Measurements from ENCODE around the gene LIN54. TPM values are rescaled to one million over a fixed set of nuclear protein-coding genes. Genes with fewer than 3 reads are reported as not detected.

LIN54 gene
- total RNA-seq, 2 donors from 2014 or later = 14.5 to 18.1 TPM

- peaks cover 47% of the 10 kb centered on the region for H3K36me3 ChIP-seq (ENCODE audit: control insufficient read depth, insufficient read depth, low read length)
These were observed 105.4 kb downstream of the LIN54 start for GRCh38 chr4:82905205-82905604.

GRCh38 chr4:82903737-82904136 is 106.9 kb downstream of the LIN54 start:
- Histone ChIP-seq H3K4me1 (ENCODE audit: control insufficient read depth, insufficient read depth, low read length) (no peaks in the 10 kb centered on the region), H3K36me3 (ENCODE audit: control insufficient read depth, insufficient read depth, low read length) (peaks cover 40% of the 10 kb centered on the region), H3K4me3 (ENCODE audit: low read length) (no peak overlapping the region), H3K9ac (ENCODE audit: extremely low read depth, low read length, poor library complexity, severe bottlenecking) (no peak overlapping the region), H3K9me3 (ENCODE audit: control insufficient read depth, low read length) (no peaks in the 10 kb centered on the region), H3K27ac (ENCODE audit: low read depth, low read length) (no peak overlapping the region), H3K27me3 (ENCODE audit: control insufficient read depth, insufficient read depth, low read length, poor library complexity, severe bottlenecking) (no peaks in the 10 kb centered on the region)
- 94 to 99% methylated on average over 4 to 5 of the region's 5 CpGs for WGBS, 2 experiments (ENCODE audit: insufficient coverage in 1 of 2, insufficient read length in 1 of 2)
- Mint-ChIP-seq H3K4me1 (no peaks in the 10 kb centered on the region), H3K27me3 (ENCODE audit: insufficient read depth) (no peaks in the 10 kb centered on the region), H3K9me3 (no peaks in the 10 kb centered on the region), H3K36me3 (ENCODE audit: low read depth) (peaks cover 39% of the 10 kb centered on the region), H3K4me3 (no peak overlapping the region), H3K27ac (peak overlapping the region; percentile 60)
- DNase-seq = no peak
- no peak for TF ChIP-seq CTCF (conservative IDR thresholded peaks at IDR 0.05)

More at GRCh38 chr4:82905205-82905604, 105.4 kb downstream of the LIN54 start:
- H3K27ac Mint-ChIP-seq = no peak overlapping the region
- no peak overlapping the region for H3K9ac ChIP-seq (ENCODE audit: extremely low read depth, low read length, poor library complexity, severe bottlenecking)
- no peaks in the 10 kb centered on the region for H3K4me1 ChIP-seq (ENCODE audit: control insufficient read depth, insufficient read depth, low read length)
- H3K4me3 Mint-ChIP-seq = no peak overlapping the region
- WGBS, 2 experiments (ENCODE audit: insufficient coverage in 1 of 2, insufficient read length in 1 of 2) = 88 to 100% methylated on average over 1 to 2 of the region's 2 CpGs
- H3K27me3 Mint-ChIP-seq (ENCODE audit: insufficient read depth) = no peaks in the 10 kb centered on the region
- H3K4me3 ChIP-seq (ENCODE audit: low read length) = no peak overlapping the region
- TF ChIP-seq CTCF (conservative IDR thresholded peaks at IDR 0.05) = no peak
- H3K36me3 Mint-ChIP-seq (ENCODE audit: low read depth) = peaks cover 42% of the 10 kb centered on the region
- H3K9me3 ChIP-seq (ENCODE audit: control insufficient read depth, low read length) = no peaks in the 10 kb centered on the region
- no peaks in the 10 kb centered on the region for H3K4me1 Mint-ChIP-seq
- no peaks in the 10 kb centered on the region for H3K9me3 Mint-ChIP-seq
- H3K27ac ChIP-seq (ENCODE audit: low read depth, low read length) = no peak overlapping the region
- DNase-seq = no peak
- H3K27me3 ChIP-seq (ENCODE audit: control insufficient read depth, insufficient read depth, low read length, poor library complexity, severe bottlenecking) = no peaks in the 10 kb centered on the region

GRCh38 chr4:82901183-82901718 is 109.4 kb downstream of the LIN54 start:
- Mint-ChIP-seq H3K9me3 (no peaks in the 10 kb centered on the region), H3K27me3 (ENCODE audit: insufficient read depth) (no peaks in the 10 kb centered on the region), H3K36me3 (ENCODE audit: low read depth) (peaks cover 40% of the 10 kb centered on the region), H3K27ac (no peak overlapping the region), H3K4me1 (peaks cover 11% of the 10 kb centered on the region), H3K4me3 (no peak overlapping the region)
- peaks cover 39% of the 10 kb centered on the region for H3K36me3 ChIP-seq (ENCODE audit: control insufficient read depth, insufficient read depth, low read length)
- peak overlapping the region; percentile 98 for H3K4me3 ChIP-seq (ENCODE audit: low read length)
- H3K4me1 ChIP-seq (ENCODE audit: control insufficient read depth, insufficient read depth, low read length) = no peaks in the 10 kb centered on the region
- no peaks in the 10 kb centered on the region for H3K9me3 ChIP-seq (ENCODE audit: control insufficient read depth, low read length)
- WGBS, 2 experiments (ENCODE audit: insufficient coverage in 1 of 2, insufficient read length in 1 of 2) = 0 to 1% methylated on average over 4 to 8 of the region's 8 CpGs
- H3K27me3 ChIP-seq (ENCODE audit: control insufficient read depth, insufficient read depth, low read length, poor library complexity, severe bottlenecking) = no peaks in the 10 kb centered on the region
- DNase-seq = no peak
- TF ChIP-seq CTCF (conservative IDR thresholded peaks at IDR 0.05) = no peak
- H3K9ac ChIP-seq (ENCODE audit: extremely low read depth, low read length, poor library complexity, severe bottlenecking) = peak overlapping the region; percentile 78
- peak overlapping the region; percentile 97 for H3K27ac ChIP-seq (ENCODE audit: low read depth, low read length)

Measured in endodermal cell (in vitro differentiated cells).